NK-92 (cell line): ENCODE results near the gene APPL2.
"Not testable (repeated sequence)": the region's sequence is repeated elsewhere in the genome, so short reads cannot be mapped to it uniquely, and the experiment has no call there.

Source experiments
- DNase-seq: peaks from one replicate; lab custom pipeline; 2025; ENCODE audit not compliant: unreplicated experiment; lab: John Stamatoyannopoulos, UW

Gene APPL2

GRCh38 chr12:105257321-105257728 is 21.4 kb upstream of the APPL2 start:
- no peak for DNase-seq

- no peak for DNase-seq
Observed at GRCh38 chr12:105256921-105257320, 20.9 kb upstream of the APPL2 start.

GRCh38 chr12:105256431-105256830 is 20.5 kb upstream of the APPL2 start:
- DNase-seq = not testable (repeated sequence)

- no peak for DNase-seq
Observed at GRCh38 chr12:105256011-105256410, 20.0 kb upstream of the APPL2 start.

GRCh38 chr12:105253866-105254513 is 18.0 kb upstream of the APPL2 start:
- no peak for DNase-seq

GRCh38 chr12:105252901-105253300 is 16.9 kb upstream of the APPL2 start:
- no peak for DNase-seq

- DNase-seq = not testable (repeated sequence)
Observed at GRCh38 chr12:105245776-105246427, 9.9 kb upstream of the APPL2 start.

- DNase-seq = no peak
Observed at GRCh38 chr12:105245291-105245690, 9.3 kb upstream of the APPL2 start.

- no peak for DNase-seq
Observed at GRCh38 chr12:105240228-105240627, 4.3 kb upstream of the APPL2 start.

- DNase-seq = no peak
Observed at GRCh38 chr12:105239304-105239703, 3.3 kb upstream of the APPL2 start.

GRCh38 chr12:105237666-105238065 is 1.7 kb upstream of the APPL2 start:
- no peak for DNase-seq

GRCh38 chr12:105235281-105235731 is 668 bp downstream of the APPL2 start:
- no peak for DNase-seq

GRCh38 chr12:105234197-105234596 is 1.8 kb downstream of the APPL2 start:
- DNase-seq = no peak

GRCh38 chr12:105233041-105233905 is 2.7 kb downstream of the APPL2 start:
- DNase-seq = no peak

- DNase-seq = no peak
Observed at GRCh38 chr12:105231396-105231795, 4.6 kb downstream of the APPL2 start.

- DNase-seq = no peak
Observed at GRCh38 chr12:105229371-105229770, 6.6 kb downstream of the APPL2 start.

GRCh38 chr12:105228966-105229365 is 7.0 kb downstream of the APPL2 start:
- no peak for DNase-seq

- no peak for DNase-seq
Observed at GRCh38 chr12:105228494-105228893, 7.5 kb downstream of the APPL2 start.

- no peak for DNase-seq
Observed at GRCh38 chr12:105227879-105228278, 8.1 kb downstream of the APPL2 start.

- DNase-seq = no peak
Observed at GRCh38 chr12:105226219-105226618, 9.8 kb downstream of the APPL2 start.

GRCh38 chr12:105225505-105226015 is 10.4 kb downstream of the APPL2 start:
- DNase-seq = no peak

GRCh38 chr12:105224399-105224798 is 11.6 kb downstream of the APPL2 start:
- no peak for DNase-seq
